Ishikawa (cell line): ENCODE data around the gene RBMXL3.

ENCODE experiments used
- CREB1 ChIP-seq: IDR thresholded peaks from 2 replicates; pipeline ENCODE4 v1.6.1; 2012; ENCODE audit warnings: low read depth
- EGR1 ChIP-seq: IDR thresholded peaks from 2 replicates; pipeline ENCODE4 v1.6.1; 2012
- EP300 ChIP-seq: IDR thresholded peaks from 2 replicates; pipeline ENCODE4 v1.6.1; 2012; ENCODE audit warnings: borderline replicate concordance
- NFIC ChIP-seq: IDR thresholded peaks from 2 replicates; pipeline ENCODE4 v1.6.1; 2012
- RAD21 ChIP-seq: IDR thresholded peaks from 2 replicates; pipeline ENCODE4 v1.6.1; 2012; ENCODE audit warnings: low read depth
- TAF1 ChIP-seq: IDR thresholded peaks from 2 replicates; pipeline ENCODE4 v1.6.1; 2012; ENCODE audit warnings: low read depth, mild to moderate bottlenecking
- TCF12 ChIP-seq: IDR thresholded peaks from 2 replicates; pipeline ENCODE4 v1.6.1; 2012; ENCODE audit warnings: low read depth
- TEAD4 ChIP-seq: IDR thresholded peaks from 2 replicates; pipeline ENCODE4 v1.6.1; 2012
- YY1 ChIP-seq: IDR thresholded peaks from 2 replicates; pipeline ENCODE4 v1.6.1; 2012; ENCODE audit warnings: low read depth
- TF ChIP-seq, protein P1 (sequence below): IDR thresholded peaks from 2 replicates; pipeline ENCODE4 v1.6.1; 2012

DNA sequence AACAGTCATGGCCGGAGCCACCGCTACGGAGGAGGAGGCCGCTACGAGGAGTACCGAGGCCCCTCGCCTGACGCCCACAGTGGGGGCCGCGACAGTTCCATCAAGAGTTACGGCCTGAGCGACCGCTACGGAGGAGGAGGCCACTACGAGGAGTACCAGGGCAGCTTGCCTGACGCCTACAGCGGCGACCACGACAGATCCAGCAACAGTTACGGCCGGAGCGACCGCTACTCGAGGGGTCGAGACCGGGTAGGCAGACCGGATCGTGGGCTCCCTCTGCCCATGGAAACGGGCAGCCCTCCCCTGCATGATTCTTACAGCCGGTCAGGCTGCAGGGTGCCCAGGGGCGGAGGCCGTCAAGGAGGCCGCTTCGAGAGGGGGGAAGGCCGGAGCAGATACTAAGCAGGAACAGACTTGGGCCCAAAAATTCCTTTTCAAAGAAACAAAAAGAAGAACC is 3.1 kb downstream of the RBMXL3 start:
- TF ChIP-seq TAF1 (no peak), EP300 (no peak), TCF12 (no peak), CREB1 (no peak), RAD21 (no peak), NFIC (no peak), YY1 (no peak), EGR1 (no peak), TEAD4 (no peak)
- TF ChIP-seq, protein P1, sequence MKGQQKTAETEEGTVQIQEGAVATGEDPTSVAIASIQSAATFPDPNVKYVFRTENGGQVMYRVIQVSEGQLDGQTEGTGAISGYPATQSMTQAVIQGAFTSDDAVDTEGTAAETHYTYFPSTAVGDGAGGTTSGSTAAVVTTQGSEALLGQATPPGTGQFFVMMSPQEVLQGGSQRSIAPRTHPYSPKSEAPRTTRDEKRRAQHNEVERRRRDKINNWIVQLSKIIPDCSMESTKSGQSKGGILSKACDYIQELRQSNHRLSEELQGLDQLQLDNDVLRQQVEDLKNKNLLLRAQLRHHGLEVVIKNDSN, result no peak
